Ascending aorta (tissue), 2 donors: ENCODE data around the gene DYNC1I1. TPM values are rescaled to one million over a fixed set of nuclear protein-coding genes. Genes with fewer than 3 reads are reported as not detected.

Experiments
- DNase-seq, 2 donors: peaks; one replicate each; pipeline ENCODE4 v3.0.0-alpha.2; 2019; ENCODE audit warnings: low spot score in 2 of 2
- H3K27ac ChIP-seq, 2 donors: fragments of 200-600 bp; sonication (generic); one replicate each; pipeline ENCODE4 v1.5.1; 2016 to 2017; ENCODE audit warnings: mild to moderate bottlenecking in 1 of 2
- H3K27me3 ChIP-seq: fragments of 200-600 bp; sonication (generic); one replicate; pipeline ENCODE4 v1.5.1; 2017
- H3K36me3 ChIP-seq, 2 donors: fragments of 200-600 bp; sonication (generic); one replicate each; pipeline ENCODE4 v1.5.1; 2016
- H3K4me1 ChIP-seq, 2 donors: fragments of 200-600 bp; sonication (generic); one replicate each; pipeline ENCODE4 v1.5.1; 2016 to 2017; ENCODE audit warnings: mild to moderate bottlenecking in 1 of 2
- H3K4me3 ChIP-seq, 2 donors: fragments of 200-600 bp; sonication (generic); one replicate each; pipeline ENCODE4 v1.5.1; 2016 to 2017; ENCODE audit warnings: mild to moderate bottlenecking in 1 of 2
- H3K9me3 ChIP-seq, 2 donors: fragments of 200-600 bp; sonication (generic); one replicate each; pipeline ENCODE4 v1.5.1; 2016
- CTCF ChIP-seq, 3 experiments: fragments of 200-600 bp in 2 of 3; fragments of 450-650 bp in 1 of 3; sonication (generic) in 2 of 3; IDR thresholded peaks; one replicate each; pipeline ENCODE4 v1.5.1; 2016 to 2019; ENCODE audit warnings: antibody characterized with exemption in 3 of 3, mild to moderate bottlenecking in 1 of 3, moderate library complexity in 1 of 3
- intact Hi-C: fragments of 100-400 bp; cut with DNase I; formaldehyde crosslinking; loops from one replicate; pipeline ENCODE4 v1.15.1; 2023
- total RNA-seq: library from RNA; depleted of rRNA; stranded (reverse); fragments of >200 nt; gene quantifications from one replicate; pipeline ENCODE4 v1.1.0, GENCODE V29; 2016

The DYNC1I1 gene
- total RNA-seq, 1 donor from 2014 or later: 13.2 TPM

DNA sequence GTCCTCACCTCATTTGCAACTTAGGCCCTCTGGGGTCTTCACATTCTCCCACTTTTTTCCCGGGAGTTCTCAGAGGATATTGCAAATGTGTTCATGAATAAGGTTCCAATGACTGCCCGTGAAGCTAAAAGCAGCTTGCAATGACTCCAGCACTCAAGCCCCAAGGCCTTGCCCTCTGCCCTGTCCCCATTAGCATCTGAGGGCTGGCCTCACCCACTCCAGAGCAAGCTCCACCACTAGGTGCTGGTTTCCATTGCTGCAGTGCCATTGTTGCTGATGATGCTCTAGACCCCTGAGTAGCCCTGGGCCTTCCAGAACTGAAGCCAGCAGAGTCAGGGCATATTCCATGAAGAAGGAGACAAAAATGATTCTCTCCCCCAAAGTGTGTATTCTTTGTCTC is 236.8 kb downstream of the DYNC1I1 start:
- DNase-seq: no peak
- Histone ChIP-seq H3K4me3 (no peak overlapping the region), H3K4me1 (no peaks in the 10 kb centered on the region), H3K27me3 (no peaks in the 10 kb centered on the region), H3K36me3 (no peaks in the 10 kb centered on the region), H3K9me3 (no peaks in the 10 kb centered on the region), H3K27ac (no peak overlapping the region)
- intact Hi-C loops: no loop called here
- TF ChIP-seq CTCF (IDR thresholded peaks at IDR 0.05): no peak

GRCh38 chr7:96013836-96014235 is 241.5 kb downstream of the DYNC1I1 start:
- Histone ChIP-seq H3K27ac (no peak overlapping the region), H3K4me3 (no peak overlapping the region), H3K27me3 (no peaks in the 10 kb centered on the region), H3K9me3 (no peaks in the 10 kb centered on the region), H3K36me3 (no peaks in the 10 kb centered on the region), H3K4me1 (no peaks in the 10 kb centered on the region)
- no peak for TF ChIP-seq CTCF (IDR thresholded peaks at IDR 0.05)
- no peak for DNase-seq
- intact Hi-C loops: no loop called here

DNA sequence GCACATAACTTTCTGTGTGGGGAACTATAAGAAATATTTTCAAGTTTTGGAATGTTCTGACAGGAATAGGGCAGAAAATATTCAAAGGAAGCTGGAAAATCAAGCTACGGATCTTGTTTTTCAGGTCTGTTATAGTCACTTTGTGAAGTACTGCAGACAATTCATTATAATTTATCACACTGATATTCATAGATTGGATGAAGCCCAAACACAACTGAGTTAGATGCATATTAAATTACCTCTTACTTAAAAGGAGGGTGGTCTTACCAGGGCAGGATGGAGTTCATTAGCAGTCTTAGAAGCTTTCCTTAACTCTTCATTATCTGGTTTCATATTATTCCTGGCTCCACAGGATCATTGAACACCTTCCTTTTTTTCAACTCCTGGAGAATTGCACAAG is 242.3 kb downstream of the DYNC1I1 start:
- H3K27ac ChIP-seq: no peak overlapping the region
- H3K4me3 ChIP-seq: no peak overlapping the region
- H3K36me3 ChIP-seq: no peaks in the 10 kb centered on the region
- H3K9me3 ChIP-seq: no peaks in the 10 kb centered on the region
- intact Hi-C loops: no loop called here
- no peak for DNase-seq
- H3K27me3 ChIP-seq: no peaks in the 10 kb centered on the region
- H3K4me1 ChIP-seq: no peaks in the 10 kb centered on the region
- TF ChIP-seq CTCF (IDR thresholded peaks at IDR 0.05): no peak

GRCh38 chr7:96016056-96016586 is 243.8 kb downstream of the DYNC1I1 start:
- Histone ChIP-seq H3K36me3 (no peaks in the 10 kb centered on the region), H3K4me1 (no peaks in the 10 kb centered on the region), H3K27ac (no peak overlapping the region), H3K9me3 (no peaks in the 10 kb centered on the region), H3K4me3 (no peak overlapping the region), H3K27me3 (no peaks in the 10 kb centered on the region)
- no peak for DNase-seq
- TF ChIP-seq CTCF (IDR thresholded peaks at IDR 0.05): no peak
- intact Hi-C loops: no loop called here

GRCh38 chr7:96016735-96017134 is 244.4 kb downstream of the DYNC1I1 start:
- Histone ChIP-seq H3K9me3 (no peaks in the 10 kb centered on the region), H3K4me1 (no peaks in the 10 kb centered on the region), H3K27ac (no peak overlapping the region), H3K27me3 (no peaks in the 10 kb centered on the region), H3K4me3 (no peak overlapping the region), H3K36me3 (no peaks in the 10 kb centered on the region)
- intact Hi-C loops: no loop called here
- no peak for DNase-seq
- no peak for TF ChIP-seq CTCF (IDR thresholded peaks at IDR 0.05)

DNA sequence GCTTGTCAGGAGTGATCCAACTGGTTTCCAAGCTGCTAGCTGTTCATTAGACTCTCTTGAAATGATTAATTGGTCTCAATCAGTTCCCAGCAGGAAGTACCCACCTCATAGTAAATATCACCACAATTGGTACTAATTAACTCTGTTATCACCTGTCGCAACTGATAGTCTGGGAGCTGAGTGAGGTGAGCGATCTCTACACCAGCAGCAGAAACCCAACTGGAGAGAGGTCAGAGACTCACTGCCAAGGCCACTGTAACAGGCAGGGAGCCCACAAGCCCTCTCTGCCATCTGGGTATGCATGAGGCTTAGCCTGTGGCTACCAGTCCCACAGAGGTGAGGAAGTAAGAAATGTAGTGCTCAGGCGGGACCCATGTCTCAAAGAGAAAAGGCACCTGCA is 245.5 kb downstream of the DYNC1I1 start:
- Histone ChIP-seq H3K9me3 (no peaks in the 10 kb centered on the region), H3K4me3 (no peak overlapping the region), H3K27ac (no peak overlapping the region), H3K4me1 (no peaks in the 10 kb centered on the region), H3K27me3 (no peaks in the 10 kb centered on the region), H3K36me3 (no peaks in the 10 kb centered on the region)
- no peak for TF ChIP-seq CTCF (IDR thresholded peaks at IDR 0.05)
- no peak for DNase-seq
- intact Hi-C loops: no loop called here
